ENCODE results near the gene SREBF1. TPM values are rescaled to one million over a fixed set of nuclear protein-coding genes. Genes with fewer than 3 reads are reported as not detected.

Gene SREBF1
- total RNA-seq, 1 donor from 2014 or later: 175 TPM

DNA sequence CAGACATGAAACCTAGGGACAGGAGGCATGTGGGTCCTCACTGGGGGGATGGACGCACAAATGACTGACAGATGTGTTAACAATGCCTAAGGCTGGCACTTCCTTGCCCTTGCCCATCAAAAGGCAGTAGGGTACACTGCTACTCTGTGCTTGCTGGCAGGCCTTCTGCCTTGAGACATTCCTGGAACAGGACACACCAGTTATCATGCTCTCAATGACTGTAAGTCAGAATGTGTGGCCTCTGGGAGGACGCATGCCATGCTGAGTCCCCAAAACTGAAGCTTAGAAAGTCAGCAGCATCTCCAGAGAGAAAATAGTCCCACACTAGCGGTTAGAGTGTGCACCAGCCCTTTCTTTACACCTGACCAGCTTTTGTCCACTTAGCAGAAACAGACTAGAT lies 16.1 kb upstream of the SREBF1 start:
- H3K36me3 Mint-ChIP-seq (ENCODE audit: low read depth): peaks cover 8% of the 10 kb centered on the region
- no peaks in the 10 kb centered on the region for H3K27me3 Mint-ChIP-seq (ENCODE audit: low read depth)
- no peak overlapping the region for H3K4me3 Mint-ChIP-seq (ENCODE audit: low read depth)
- peak overlapping the region; percentile 89 for H3K27ac Mint-ChIP-seq
- H3K4me1 Mint-ChIP-seq (ENCODE audit: low read depth): peaks cover 79% of the 10 kb centered on the region
- intact Hi-C loops (cut with micrococcal nuclease): loop anchor here (5.0 to 10.0 kb wide), 5 partner anchors 62 to 261 kb away; partner anchors contain the start of genes ATPAF2, GID4 and PEMT
- no peak for DNase-seq (ENCODE audit: low spot score)
- H3K9me3 Mint-ChIP-seq: no peaks in the 10 kb centered on the region

DNA sequence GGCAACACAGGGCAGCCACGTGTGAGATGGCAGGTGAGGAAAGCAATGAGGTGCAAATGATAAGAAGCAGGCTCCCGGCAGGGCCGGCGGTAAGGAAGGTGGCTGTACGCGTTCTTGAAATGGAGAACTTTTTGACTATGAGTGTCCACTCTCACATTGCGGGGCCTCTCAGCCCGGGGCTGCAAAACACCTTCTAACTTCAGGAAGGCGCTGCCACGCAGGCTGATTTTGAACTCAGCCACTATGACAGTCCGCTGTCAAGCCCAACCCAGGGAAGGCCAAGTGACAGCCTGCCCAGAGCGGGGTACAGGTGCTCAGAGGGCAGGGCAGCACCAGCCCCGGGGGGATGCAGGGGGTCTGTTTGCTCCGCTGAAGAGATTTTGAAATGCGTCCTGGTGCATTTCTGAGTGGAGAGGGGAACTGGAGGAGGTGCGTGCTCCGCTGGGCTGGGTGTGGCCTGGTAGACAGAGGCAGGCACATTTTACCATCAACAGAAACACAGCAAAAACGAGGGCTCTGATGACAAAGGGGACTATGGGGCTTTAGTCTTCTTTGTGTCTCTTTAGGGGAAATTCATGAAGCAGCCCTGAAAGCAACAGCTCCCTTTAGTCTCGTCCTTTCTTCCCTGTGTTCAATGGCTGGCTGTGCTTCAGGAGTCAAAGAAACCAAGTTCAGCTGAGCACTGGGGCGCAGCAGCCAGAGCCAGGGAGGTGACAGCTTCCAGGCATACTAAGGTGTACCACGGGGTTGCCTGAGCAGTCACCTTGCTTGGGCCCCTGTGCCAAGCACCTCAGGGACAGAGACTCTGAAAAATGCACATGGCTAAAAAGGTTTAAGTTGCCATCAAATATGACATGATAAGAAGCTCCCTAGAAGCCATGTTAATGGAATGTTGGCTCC lies 14.6 kb upstream of the SREBF1 start:
- H3K27me3 Mint-ChIP-seq (ENCODE audit: low read depth): no peaks in the 10 kb centered on the region
- no peaks in the 10 kb centered on the region for H3K9me3 Mint-ChIP-seq
- H3K4me1 Mint-ChIP-seq (ENCODE audit: low read depth): peaks cover 78% of the 10 kb centered on the region
- DNase-seq (ENCODE audit: low spot score): no peak
- peak overlapping the region; percentile 9 for H3K4me3 Mint-ChIP-seq (ENCODE audit: low read depth)
- H3K36me3 Mint-ChIP-seq (ENCODE audit: low read depth): peaks cover 14% of the 10 kb centered on the region
- intact Hi-C loops (cut with micrococcal nuclease): loop anchor here (5.0 to 10.0 kb wide), 5 partner anchors 63 to 259 kb away; partner anchors contain the start of genes ATPAF2, GID4 and PEMT
- peak overlapping the region; percentile 95 for H3K27ac Mint-ChIP-seq

DNA sequence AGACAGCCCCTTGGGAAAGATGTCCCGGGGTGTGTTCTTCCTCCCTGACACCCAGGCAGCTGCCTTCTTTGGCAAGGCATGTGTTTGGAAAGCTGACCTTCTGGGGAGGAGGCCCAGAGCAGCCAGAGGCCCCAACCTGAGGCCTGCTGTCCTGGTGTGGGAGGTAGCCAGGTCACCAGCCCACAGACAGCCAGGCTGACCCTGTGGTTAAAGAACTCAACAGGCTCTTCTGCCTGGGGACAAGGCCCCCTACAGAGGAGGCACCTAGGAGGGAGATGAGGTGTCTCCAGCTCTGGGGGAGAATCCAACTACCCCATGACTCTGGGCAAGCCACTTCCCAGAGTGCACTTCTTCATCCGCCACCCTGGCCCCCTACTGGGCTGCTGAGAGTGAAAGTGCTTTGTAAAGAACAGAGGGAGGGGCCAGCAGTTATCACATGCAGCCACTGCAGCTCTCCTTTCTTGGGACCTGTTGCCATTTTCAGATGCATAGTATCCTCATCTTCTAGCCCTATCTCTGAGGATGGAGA lies 13.1 kb upstream of the SREBF1 start:
- Mint-ChIP-seq H3K4me3 (ENCODE audit: low read depth) (peak overlapping the region; percentile 63), H3K4me1 (ENCODE audit: low read depth) (peaks cover 66% of the 10 kb centered on the region), H3K9me3 (no peaks in the 10 kb centered on the region), H3K36me3 (ENCODE audit: low read depth) (peaks cover 14% of the 10 kb centered on the region), H3K27ac (peak overlapping the region; percentile 95), H3K27me3 (ENCODE audit: low read depth) (no peaks in the 10 kb centered on the region)
- DNase-seq (ENCODE audit: low spot score): peak; percentile 69
- intact Hi-C loops (cut with micrococcal nuclease): loop anchor here (1.0 to 10.0 kb wide), 6 partner anchors 24 to 258 kb away; partner anchors contain the start of genes ATPAF2, GID4 and PEMT

DNA sequence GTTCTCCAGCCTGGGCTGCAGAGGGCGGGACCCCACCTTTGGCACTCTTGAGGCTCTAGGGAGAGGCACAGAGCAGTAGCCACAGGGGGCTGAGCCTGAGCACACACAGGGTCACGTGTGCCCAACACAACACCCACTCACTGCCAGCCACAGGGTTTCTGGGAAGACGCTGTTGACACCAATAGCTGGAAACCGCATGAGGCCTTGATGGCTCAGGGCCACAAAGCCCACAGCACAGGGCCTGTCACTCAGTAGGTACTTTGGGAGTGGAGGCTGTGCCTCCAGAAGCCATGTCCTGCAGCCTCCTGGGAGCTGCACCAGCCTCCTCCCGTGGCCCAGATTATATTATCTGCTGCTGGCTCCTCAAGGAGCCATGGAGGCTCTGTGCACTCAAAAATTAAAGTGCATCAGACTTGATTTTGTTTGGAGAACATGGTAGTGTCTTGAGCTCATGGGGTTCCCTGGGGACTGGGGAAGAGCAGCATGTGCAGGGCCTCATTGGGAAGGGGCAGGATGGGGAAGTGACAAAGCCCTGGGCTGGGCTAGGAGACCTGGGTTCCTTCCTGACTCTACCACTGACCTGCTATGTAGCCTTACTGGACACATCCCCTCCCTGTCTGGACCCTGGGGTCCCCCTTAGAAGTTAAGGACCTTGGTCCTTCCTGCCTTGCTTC lies 12.5 kb upstream of the SREBF1 start:
- intact Hi-C loops (cut with micrococcal nuclease): no loop called here
- no peaks in the 10 kb centered on the region for H3K27me3 Mint-ChIP-seq (ENCODE audit: low read depth)
- peak overlapping the region; percentile 60 for H3K4me3 Mint-ChIP-seq (ENCODE audit: low read depth)
- H3K36me3 Mint-ChIP-seq (ENCODE audit: low read depth): peaks cover 14% of the 10 kb centered on the region
- DNase-seq (ENCODE audit: low spot score): peak; percentile 85
- peak overlapping the region; percentile 95 for H3K27ac Mint-ChIP-seq
- H3K4me1 Mint-ChIP-seq (ENCODE audit: low read depth): peaks cover 61% of the 10 kb centered on the region
- H3K9me3 Mint-ChIP-seq: no peaks in the 10 kb centered on the region

DNA sequence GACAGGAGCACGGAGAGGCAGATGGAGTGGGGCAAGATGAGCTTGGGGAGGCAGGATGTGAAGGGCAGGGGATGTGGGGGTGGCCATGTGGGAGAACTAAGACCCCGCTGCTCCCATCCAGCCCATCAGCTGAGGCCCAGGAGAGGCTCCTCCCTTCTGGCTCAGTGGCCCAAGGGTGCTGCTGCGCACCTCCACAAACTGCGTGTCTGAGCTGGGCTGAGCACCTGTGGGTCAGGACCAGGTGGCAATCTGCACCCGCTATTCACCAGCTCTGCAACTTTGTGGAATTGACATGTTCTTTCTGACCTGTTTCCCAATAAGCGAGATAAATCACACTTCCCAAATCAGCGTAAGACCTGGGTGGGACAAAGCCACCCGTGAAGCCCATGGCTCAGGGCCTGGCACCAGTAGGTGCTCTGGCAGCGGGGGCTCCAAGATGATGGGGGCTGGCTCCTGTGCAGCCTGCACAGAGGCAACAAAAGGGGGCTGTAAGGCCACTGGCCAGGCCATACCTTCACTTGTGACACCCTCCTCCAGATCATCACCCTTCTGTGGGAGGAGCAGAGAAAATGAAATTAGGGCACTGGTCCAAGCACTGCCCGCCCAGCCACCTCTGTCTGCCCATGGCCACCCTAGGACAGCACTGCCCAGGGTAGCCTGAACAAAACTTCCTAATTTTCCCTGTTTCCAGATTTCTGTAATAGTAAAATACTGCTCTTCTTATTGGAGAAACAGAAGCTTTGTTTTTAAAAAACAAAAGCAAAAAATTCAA lies 11.7 kb upstream of the SREBF1 start:
- intact Hi-C loops (cut with micrococcal nuclease): no loop called here
- peak overlapping the region; percentile 60 for H3K4me3 Mint-ChIP-seq (ENCODE audit: low read depth)
- peak overlapping the region; percentile 95 for H3K27ac Mint-ChIP-seq
- no peaks in the 10 kb centered on the region for H3K9me3 Mint-ChIP-seq
- H3K36me3 Mint-ChIP-seq (ENCODE audit: low read depth): peaks cover 14% of the 10 kb centered on the region
- no peak for DNase-seq (ENCODE audit: low spot score)
- peaks cover 53% of the 10 kb centered on the region for H3K4me1 Mint-ChIP-seq (ENCODE audit: low read depth)
- H3K27me3 Mint-ChIP-seq (ENCODE audit: low read depth): no peaks in the 10 kb centered on the region

DNA sequence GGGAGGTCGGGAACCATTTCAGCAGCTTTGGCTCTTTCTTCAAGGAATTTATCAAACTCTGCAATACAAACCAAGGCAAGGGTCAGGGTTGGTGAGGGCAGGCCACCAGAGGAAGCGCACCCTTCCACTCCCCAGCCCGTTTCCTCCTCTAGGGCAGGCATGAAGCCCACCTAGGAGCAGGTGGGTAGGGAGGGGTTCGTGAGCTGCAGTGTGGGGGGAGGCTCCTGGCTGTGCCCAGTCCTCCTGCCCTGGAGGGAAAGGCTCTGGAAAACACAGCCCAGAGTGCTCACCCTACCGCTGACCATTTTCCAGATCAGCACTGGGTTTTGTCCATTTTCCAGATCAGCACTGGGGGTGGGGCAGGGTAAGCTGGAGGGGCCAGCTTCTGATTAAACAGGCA lies 10.9 kb upstream of the SREBF1 start:
- peaks cover 46% of the 10 kb centered on the region for H3K4me1 Mint-ChIP-seq (ENCODE audit: low read depth)
- peaks cover 14% of the 10 kb centered on the region for H3K36me3 Mint-ChIP-seq (ENCODE audit: low read depth)
- peak overlapping the region; percentile 60 for H3K27ac Mint-ChIP-seq
- no peaks in the 10 kb centered on the region for H3K9me3 Mint-ChIP-seq
- no peak for DNase-seq (ENCODE audit: low spot score)
- no peaks in the 10 kb centered on the region for H3K27me3 Mint-ChIP-seq (ENCODE audit: low read depth)
- no peak overlapping the region for H3K4me3 Mint-ChIP-seq (ENCODE audit: low read depth)
- intact Hi-C loops (cut with micrococcal nuclease): no loop called here

DNA sequence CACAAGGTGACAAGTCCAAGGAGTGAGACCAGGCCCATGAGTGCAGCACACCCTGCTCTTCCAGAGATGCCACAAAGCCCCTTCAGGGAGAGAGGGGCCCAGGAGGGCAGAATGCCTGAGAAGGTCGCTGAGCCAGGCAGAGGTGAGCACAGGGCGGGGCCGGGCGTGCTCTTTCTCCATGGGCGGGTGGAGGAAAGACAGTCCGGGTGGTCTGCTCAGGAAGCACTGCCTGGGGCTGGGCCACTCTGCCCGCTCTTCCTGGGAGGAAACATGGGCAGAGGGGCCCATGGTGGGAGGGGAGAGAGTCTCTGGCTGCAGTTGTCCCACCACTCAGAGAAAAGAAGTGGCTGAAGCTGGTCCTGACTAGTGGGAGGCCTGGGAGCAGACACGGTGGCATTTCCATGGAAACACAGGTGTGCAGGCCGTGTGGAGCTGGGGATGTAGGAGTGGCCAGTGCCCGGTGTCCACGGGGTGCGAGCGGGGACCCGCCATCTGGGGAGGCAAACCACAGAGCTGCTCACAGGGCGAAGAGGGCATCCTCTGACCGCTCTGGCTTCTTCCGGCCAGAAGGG lies 10.4 kb upstream of the SREBF1 start:
- DNase-seq (ENCODE audit: low spot score): no peak
- Mint-ChIP-seq H3K4me3 (ENCODE audit: low read depth) (no peak overlapping the region), H3K9me3 (no peaks in the 10 kb centered on the region), H3K27ac (no peak overlapping the region), H3K4me1 (ENCODE audit: low read depth) (peaks cover 44% of the 10 kb centered on the region), H3K27me3 (ENCODE audit: low read depth) (no peaks in the 10 kb centered on the region), H3K36me3 (ENCODE audit: low read depth) (peaks cover 14% of the 10 kb centered on the region)
- intact Hi-C loops (cut with micrococcal nuclease): no loop called here

DNA sequence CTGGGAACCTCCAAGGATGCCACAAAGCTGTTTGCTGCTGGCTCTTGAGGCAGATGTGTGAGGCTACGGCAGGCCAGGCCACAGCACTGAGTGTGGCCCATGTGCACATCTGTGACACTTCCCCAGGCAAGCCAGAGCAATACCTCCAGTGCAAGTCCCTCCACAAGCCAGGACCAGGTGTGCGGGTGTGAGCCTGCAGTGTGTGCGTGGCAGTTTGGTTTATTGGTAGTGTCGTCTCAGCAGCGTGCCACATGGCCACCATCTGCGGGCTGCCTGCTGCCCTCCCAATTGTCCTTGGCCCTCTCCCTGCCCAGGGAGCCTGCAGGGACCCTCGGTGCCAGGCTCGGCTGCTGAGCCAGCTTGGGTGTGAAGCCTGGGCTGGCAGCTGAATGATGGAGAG lies 9.9 kb upstream of the SREBF1 start:
- Mint-ChIP-seq H3K36me3 (ENCODE audit: low read depth) (peaks cover 14% of the 10 kb centered on the region), H3K27ac (no peak overlapping the region), H3K9me3 (no peaks in the 10 kb centered on the region), H3K27me3 (ENCODE audit: low read depth) (no peaks in the 10 kb centered on the region), H3K4me1 (ENCODE audit: low read depth) (peaks cover 40% of the 10 kb centered on the region), H3K4me3 (ENCODE audit: low read depth) (no peak overlapping the region)
- intact Hi-C loops (cut with micrococcal nuclease): no loop called here
- DNase-seq (ENCODE audit: low spot score): no peak

DNA sequence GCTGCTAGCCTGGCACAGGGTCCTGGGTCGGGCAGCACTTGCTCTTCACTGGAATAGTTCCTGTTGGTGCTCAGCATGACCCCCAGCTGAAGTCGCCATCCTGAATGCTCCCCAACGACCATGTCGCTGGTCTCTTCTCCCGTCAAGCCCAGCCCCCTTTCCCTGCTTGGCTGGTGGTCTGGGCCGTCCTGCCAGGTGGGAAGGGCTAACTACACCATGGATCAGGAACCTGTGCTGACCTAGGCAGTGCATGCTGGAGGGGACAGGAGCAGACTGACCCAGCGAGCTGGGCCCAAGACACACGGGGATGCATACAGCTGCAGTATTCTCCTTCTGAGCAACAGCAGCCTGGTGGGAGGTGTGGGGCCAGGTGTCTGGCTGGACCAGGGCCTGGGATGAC lies 9.2 kb upstream of the SREBF1 start:
- Mint-ChIP-seq H3K9me3 (no peaks in the 10 kb centered on the region), H3K4me1 (ENCODE audit: low read depth) (peaks cover 39% of the 10 kb centered on the region), H3K27me3 (ENCODE audit: low read depth) (no peaks in the 10 kb centered on the region), H3K4me3 (ENCODE audit: low read depth) (no peak overlapping the region), H3K36me3 (ENCODE audit: low read depth) (peaks cover 14% of the 10 kb centered on the region), H3K27ac (no peak overlapping the region)
- no peak for DNase-seq (ENCODE audit: low spot score)
- intact Hi-C loops (cut with micrococcal nuclease): no loop called here

DNA sequence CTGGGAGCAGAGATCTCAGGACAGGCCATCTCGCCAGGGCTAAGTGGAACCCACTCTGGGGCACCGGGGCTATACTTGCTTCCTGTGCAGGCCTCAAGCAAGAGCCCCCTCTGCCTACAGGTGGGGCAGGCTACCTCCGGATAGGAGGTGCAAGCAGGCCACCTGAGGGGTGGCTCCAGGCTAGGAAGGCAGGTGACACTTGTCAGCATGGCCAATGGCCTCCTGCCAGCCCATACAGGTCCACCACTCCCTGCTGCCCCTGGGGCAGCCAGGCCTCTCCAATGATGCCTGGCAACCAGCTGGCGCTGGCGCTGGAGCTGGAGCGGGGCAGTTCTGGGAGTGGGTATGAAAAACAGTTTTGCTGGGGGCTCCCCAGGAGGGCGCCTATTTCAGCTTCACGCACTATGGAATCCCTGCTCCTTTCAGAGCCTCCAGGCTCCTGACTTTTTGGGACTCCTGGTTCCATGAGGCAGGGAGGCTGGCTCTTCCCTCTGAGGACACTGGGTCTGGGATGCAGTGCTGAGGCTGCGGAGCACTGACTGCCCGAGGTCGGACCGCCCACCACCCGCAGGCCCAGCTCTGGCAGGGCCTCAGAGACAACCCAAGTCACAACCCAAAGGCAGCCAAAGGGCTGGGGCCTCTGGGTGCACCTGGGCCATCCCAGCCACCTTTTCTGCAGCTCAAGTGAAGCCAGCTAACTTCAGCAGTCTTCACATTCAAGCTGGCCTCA lies 8.4 kb upstream of the SREBF1 start:
- no peak overlapping the region for H3K27ac Mint-ChIP-seq
- no peak for DNase-seq (ENCODE audit: low spot score)
- H3K36me3 Mint-ChIP-seq (ENCODE audit: low read depth): peaks cover 9% of the 10 kb centered on the region
- H3K4me3 Mint-ChIP-seq (ENCODE audit: low read depth): no peak overlapping the region
- peaks cover 35% of the 10 kb centered on the region for H3K4me1 Mint-ChIP-seq (ENCODE audit: low read depth)
- no peaks in the 10 kb centered on the region for H3K27me3 Mint-ChIP-seq (ENCODE audit: low read depth)
- no peaks in the 10 kb centered on the region for H3K9me3 Mint-ChIP-seq
- intact Hi-C loops (cut with micrococcal nuclease): no loop called here

DNA sequence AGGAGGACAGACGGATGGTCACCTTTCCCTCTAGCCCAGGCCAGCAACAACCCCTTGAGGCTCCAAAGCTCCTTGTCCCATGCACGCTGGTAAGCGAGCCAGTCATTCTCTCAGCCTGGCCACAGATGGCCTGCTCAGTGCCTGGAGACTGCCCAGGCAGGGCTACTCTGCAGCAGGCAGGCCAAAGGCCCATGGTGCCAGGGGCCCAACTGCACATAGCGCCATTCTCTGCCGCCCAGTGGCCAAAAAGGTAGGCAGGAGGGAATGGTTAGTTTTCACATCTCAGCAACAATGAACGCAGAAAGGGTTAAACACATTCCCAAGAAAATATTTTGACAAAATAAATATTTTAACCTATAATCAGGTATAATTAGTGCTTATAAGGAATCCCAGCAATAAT lies 7.7 kb upstream of the SREBF1 start:
- Mint-ChIP-seq H3K4me3 (ENCODE audit: low read depth) (no peak overlapping the region), H3K36me3 (ENCODE audit: low read depth) (peaks cover 7% of the 10 kb centered on the region), H3K27ac (no peak overlapping the region), H3K9me3 (no peaks in the 10 kb centered on the region), H3K27me3 (ENCODE audit: low read depth) (no peaks in the 10 kb centered on the region), H3K4me1 (ENCODE audit: low read depth) (peaks cover 28% of the 10 kb centered on the region)
- intact Hi-C loops (cut with micrococcal nuclease): no loop called here
- DNase-seq (ENCODE audit: low spot score): no peak
